Measurements from ENCODE around the gene CSF3R. TPM values are rescaled to one million over a fixed set of nuclear protein-coding genes. Genes with fewer than 3 reads are reported as not detected.

The CSF3R gene
- total RNA-seq, 1 experiment from 2014 or later = not detected

GRCh38 chr1:36440646-36441045 is 42.1 kb downstream of the CSF3R start:
- H3K27ac ChIP-seq (ENCODE audit: insufficient read length, low read depth, low read length) = no peak overlapping the region

More at GRCh38 chr1:36440646-36441045, 42.1 kb downstream of the CSF3R start:
- Histone ChIP-seq H2BK15ac (ENCODE audit: low read depth, low read length) (no peak overlapping the region), H2BK12ac (ENCODE audit: insufficient read length, low read depth, low read length) (no peak overlapping the region), H3K23me2 (ENCODE audit: insufficient read length, low read depth, low read length, poor library complexity, severe bottlenecking) (no peaks in the 10 kb centered on the region), H2BK5ac (ENCODE audit: insufficient read length, low read length) (no peak overlapping the region), H3K9ac (ENCODE audit: extremely low read depth, insufficient read length, low read length) (no peak overlapping the region), H3K56ac (ENCODE audit: insufficient read length, low read depth, low read length) (no peak overlapping the region), H3K9me3 (ENCODE audit: control insufficient read depth, low read depth, low read length) (no peaks in the 10 kb centered on the region), H2BK20ac (ENCODE audit: low read depth, low read length, poor library complexity, severe bottlenecking) (no peak overlapping the region), H4K8ac (replicated peaks; ENCODE audit: insufficient read length, low read depth, low read length) (no peak overlapping the region), H3K23ac (ENCODE audit: insufficient read length, low read depth, low read length) (no peak overlapping the region), H3T11ph (ENCODE audit: low read length) (no peak overlapping the region), H4K20me1 (ENCODE audit: control insufficient read depth, insufficient read depth, insufficient read length) (no peaks in the 10 kb centered on the region), H4K91ac (ENCODE audit: insufficient read length, low read depth, low read length) (no peak overlapping the region), H3K4me2 (ENCODE audit: insufficient read depth, insufficient read length, low read length) (no peak overlapping the region), H3K14ac (ENCODE audit: insufficient read depth, low read length) (no peak overlapping the region; the same call in 1 of the 2 replicates), H3K79me2 (ENCODE audit: insufficient read depth, low read length) (no peaks in the 10 kb centered on the region), H4K5ac (ENCODE audit: insufficient read length, low read depth, low read length) (no peak overlapping the region), H3K27me3 (ENCODE audit: insufficient read depth, low read length) (no peaks in the 10 kb centered on the region), H3K4me1 (ENCODE audit: insufficient read depth, low read length) (no peaks in the 10 kb centered on the region), H2AK5ac (ENCODE audit: insufficient read length, low read length) (no peak overlapping the region), H3K4ac (ENCODE audit: low read depth, low read length) (no peak overlapping the region), H3K18ac (ENCODE audit: insufficient read length, low read depth, low read length) (no peak overlapping the region), H2AFZ (ENCODE audit: low read length) (no peak overlapping the region), H2BK120ac (ENCODE audit: low read depth, low read length, poor library complexity, severe bottlenecking) (no peak overlapping the region), H3K79me1 (ENCODE audit: insufficient read depth, low read depth, low read length, poor library complexity, severe bottlenecking) (no peaks in the 10 kb centered on the region)
- DNase-seq = no peak
- Mint-ChIP-seq H3K9me3 (no peaks in the 10 kb centered on the region), H3K4me1 (peaks cover 10% of the 10 kb centered on the region in 2 experiments), H3K4me3 (no peak overlapping the region), H3K27ac (peak overlapping the region; percentile 6 to 29 (median 16); a peak in 1 of 7 replicates), H3K36me3 (ENCODE audit: insufficient read depth in 1 of 3, low read depth in 3 of 3) (no peaks in the 10 kb centered on the region), H3K27me3 (ENCODE audit: low read depth) (no peaks in the 10 kb centered on the region)
- no peak for TF ChIP-seq CTCF (conservative IDR thresholded peaks at IDR 0.05)
- WGBS (ENCODE audit: extremely low coverage, insufficient read length, low lambda C conversion rate) = no CpG with 5 or more reads among the region's 3 CpGs

All from H9 (cell line).